Prostate gland (tissue), 2 donors: ENCODE data around the gene MAP7D2.

Experiments used
- CTCF ChIP-seq, 4 experiments: fragments of 200-600 bp in 2 of 4; fragments of 450-650 bp in 2 of 4; sonication (generic) in 2 of 4; IDR thresholded peaks; 1 replicate in 3 of 4; 2 replicates in 1 of 4; pipeline ENCODE4 v1.5.1; 2016 to 2019; ENCODE audit warnings: antibody characterized with exemption in 4 of 4, mild to moderate bottlenecking in 2 of 4, moderate library complexity in 2 of 4
- POLR2A ChIP-seq: fragments of 450-650 bp; IDR thresholded peaks from one replicate; pipeline ENCODE4 v1.6.1; 2016; ENCODE audit warnings: antibody characterized with exemption, mild to moderate bottlenecking

DNA sequence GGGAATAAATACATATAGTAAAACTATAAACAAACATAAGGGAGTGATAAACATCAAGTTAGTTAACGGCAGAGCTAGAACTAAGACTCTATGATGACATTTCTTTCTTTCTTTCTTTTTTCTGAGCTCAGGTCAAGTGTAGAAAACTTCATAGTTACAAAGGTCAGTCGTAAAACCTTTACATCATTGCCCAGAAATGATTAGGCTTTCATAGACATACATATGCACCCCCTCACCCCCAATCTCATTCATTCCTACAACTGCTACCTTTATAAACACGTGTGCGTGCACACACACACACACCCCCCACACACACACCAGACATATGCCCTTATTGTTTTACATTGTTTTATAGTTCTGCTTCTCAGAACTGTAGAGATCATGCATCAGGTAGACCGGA lies 19.2 kb upstream of the MAP7D2 start:
- TF ChIP-seq CTCF (IDR thresholded peaks at IDR 0.05) (no peak), POLR2A (no peak)
